GM23338 (cell line): ENCODE measurements around the gene KCNAB2. TPM values are rescaled to one million over a fixed set of nuclear protein-coding genes. Genes with fewer than 3 reads are reported as not detected.

Experiments used
- ATAC-seq: fragments of 200-7000 bp; cut with Tn5 transposase; 3 replicates; pipeline ENCODE4 v1.9.1; 2020
- DNase-seq: peaks from one replicate; pipeline ENCODE4 v3.0.0-alpha.2; 2015; ENCODE audit warnings: low spot score
- H2AFZ ChIP-seq: fragments of 200-600 bp; sonication (generic); 2 replicates; pipeline ENCODE4 v1.8.0; 2016; ENCODE audit warnings: antibody characterized with exemption, mild to moderate bottlenecking, moderate library complexity
- H3F3A ChIP-seq: fragments of 200-600 bp; sonication (generic); replicated peaks from 2 replicates; pipeline ENCODE4 v1.8.0; 2017; ENCODE audit warnings: antibody characterized with exemption, mixed run types, low read depth
- H3K27ac ChIP-seq: fragments of 200-600 bp; sonication (generic); 2 replicates; pipeline ENCODE4 v1.6.1; 2016; ENCODE audit warnings: low read depth
- H3K27me3 ChIP-seq: fragments of 200-600 bp; sonication (generic); 2 replicates; pipeline ENCODE4 v1.8.0; 2016; ENCODE audit warnings: mild to moderate bottlenecking, mixed run types, moderate library complexity; ENCODE audit not compliant: insufficient read depth
- H3K36me3 ChIP-seq: fragments of 200-600 bp; sonication (generic); 2 replicates; pipeline ENCODE4 v1.8.0; 2016; ENCODE audit warnings: mild to moderate bottlenecking; ENCODE audit not compliant: insufficient read depth
- H3K4me1 ChIP-seq: fragments of 200-600 bp; sonication (generic); 2 replicates; pipeline ENCODE4 v1.8.0; 2016; ENCODE audit warnings: mild to moderate bottlenecking, moderate library complexity; ENCODE audit not compliant: insufficient read depth
- H3K4me2 ChIP-seq: fragments of 200-600 bp; sonication (generic); 2 replicates; pipeline ENCODE4 v1.7.1; 2017; ENCODE audit warnings: mixed run types
- H3K4me3 ChIP-seq: fragments of 200-600 bp; sonication (generic); 2 replicates; pipeline ENCODE4 v1.6.1; 2016; ENCODE audit warnings: mixed run types
- H3K79me2 ChIP-seq: fragments of 200-600 bp; sonication (generic); replicated peaks from 2 replicates; pipeline ENCODE4 v1.8.0; 2017; ENCODE audit warnings: mild to moderate bottlenecking; ENCODE audit not compliant: insufficient read depth
- H3K9me2 ChIP-seq: fragments of 200-600 bp; sonication (generic); 2 replicates; pipeline ENCODE4 v1.8.0; 2017; ENCODE audit not compliant: insufficient read depth
- H4K20me1 ChIP-seq: fragments of 200-600 bp; sonication (generic); replicated peaks from 2 replicates; pipeline ENCODE4 v1.8.0; 2017; ENCODE audit warnings: mild to moderate bottlenecking; ENCODE audit not compliant: insufficient read depth
- H3K27ac Mint-ChIP-seq: 2 replicates; pipeline ENCODE4 v1.8.0; 2020; ENCODE audit warnings: inconsistent platforms, mild to moderate bottlenecking, moderate library complexity, mixed read lengths
- H3K27me3 Mint-ChIP-seq: 3 replicates; pipeline ENCODE4 v1.8.0; 2022; ENCODE audit warnings: low read depth, mild to moderate bottlenecking, moderate library complexity, mixed read lengths, inconsistent platforms; ENCODE audit not compliant: insufficient read depth, poor library complexity
- H3K36me3 Mint-ChIP-seq: 3 replicates; pipeline ENCODE4 v1.8.0; 2021; ENCODE audit warnings: low read depth, mild to moderate bottlenecking, inconsistent platforms, moderate library complexity, mixed read lengths
- H3K4me1 Mint-ChIP-seq: 3 replicates; pipeline ENCODE4 v1.8.0; 2020; ENCODE audit warnings: mild to moderate bottlenecking, inconsistent platforms, mixed read lengths
- H3K4me3 Mint-ChIP-seq: 3 replicates; pipeline ENCODE4 v1.8.0; 2021; ENCODE audit warnings: moderate library complexity, mild to moderate bottlenecking, inconsistent platforms, mixed read lengths
- H3K9me3 Mint-ChIP-seq: 3 replicates; pipeline ENCODE4 v1.8.0; 2020; ENCODE audit warnings: moderate library complexity, mild to moderate bottlenecking, inconsistent platforms, mixed read lengths
- CREB1 ChIP-seq: fragments of 250-450 bp; sonication (Bioruptor Pico); IDR thresholded peaks from 2 replicates; pipeline ENCODE4 v1.5.0; 2020; ENCODE audit warnings: low read depth, mild to moderate bottlenecking, moderate library complexity
- CTCF ChIP-seq, 2 experiments: fragments of 200-600 bp in 1 of 2; sonication (generic) in 1 of 2; conservative IDR thresholded peaks; 2 replicates each; pipeline versions ENCODE4 v1.5.1 to v1.6.1; 2016 to 2017; ENCODE audit warnings: antibody characterized with exemption in 2 of 2, low read depth in 2 of 2, mild to moderate bottlenecking in 2 of 2, moderate library complexity in 1 of 2
- ETS1 ChIP-seq: IDR thresholded peaks from 2 replicates; pipeline ENCODE4 v1.6.1; 2016; ENCODE audit warnings: antibody characterized with exemption
- EZH2 ChIP-seq: fragments of 200-600 bp; sonication (generic); IDR thresholded peaks from one replicate; pipeline ENCODE4 v1.8.0; 2017; ENCODE audit warnings: antibody characterized with exemption, mild to moderate bottlenecking, low read depth; ENCODE audit not compliant: unreplicated experiment
- EZH2phosphoT487 ChIP-seq: fragments of 200-600 bp; sonication (generic); IDR thresholded peaks from one replicate; pipeline ENCODE4 v1.8.1; 2018; ENCODE audit warnings: antibody characterized with exemption; ENCODE audit not compliant: unreplicated experiment
- JUNB ChIP-seq: IDR thresholded peaks from one replicate; pipeline ENCODE4 v1.6.1; 2016; ENCODE audit warnings: antibody characterized with exemption; ENCODE audit not compliant: unreplicated experiment
- NANOG ChIP-seq: IDR thresholded peaks from 2 replicates; pipeline ENCODE4 v1.6.1; 2016; ENCODE audit warnings: antibody characterized with exemption, borderline replicate concordance
- POLR2AphosphoS5 ChIP-seq: IDR thresholded peaks from 2 replicates; pipeline ENCODE4 v1.6.1; 2016; ENCODE audit warnings: antibody characterized with exemption, low read depth
- REST ChIP-seq: IDR thresholded peaks from one replicate; pipeline ENCODE4 v1.6.1; 2018; ENCODE audit warnings: antibody characterized with exemption; ENCODE audit not compliant: unreplicated experiment
- STAT1 ChIP-seq: IDR thresholded peaks from one replicate; pipeline ENCODE4 v1.6.1; 2016; ENCODE audit warnings: antibody characterized with exemption; ENCODE audit not compliant: unreplicated experiment
- ZNF114 ChIP-seq: fragments of 250-450 bp; sonication (Bioruptor Pico); IDR thresholded peaks from 2 replicates; pipeline ENCODE4 v1.5.0; 2020; ENCODE audit warnings: mild to moderate bottlenecking, moderate library complexity
- ZNF331 ChIP-seq: fragments of 250-450 bp; sonication (Bioruptor Pico); IDR thresholded peaks from 2 replicates; pipeline ENCODE4 v1.5.0; 2020; ENCODE audit warnings: low read depth, mild to moderate bottlenecking, moderate library complexity
- ZNF462 ChIP-seq: fragments of 250-450 bp; sonication (Bioruptor Pico); IDR thresholded peaks from 2 replicates; pipeline ENCODE4 v1.5.0; 2020; ENCODE audit warnings: mild to moderate bottlenecking, moderate library complexity
- polyA plus RNA-seq: library from polyadenylated mRNA; unstranded; fragments of >200 nt; fragmentation: Nextera tagmentation; extraction: Ambion mirVana; gene quantifications from 2 replicates; pipeline ENCODE4 v1.2.1, GENCODE V29; 2016
- total RNA-seq: library from RNA; depleted of rRNA; stranded (reverse); fragments of >200 nt; shearing (Covaris generic); gene quantifications from 2 replicates; pipeline ENCODE4 v1.2.3, GENCODE V29; 2014

The KCNAB2 gene
- total and polyA plus RNA-seq, 2 experiments from 2014 or later = 3.0 to 3.7 TPM

- TF ChIP-seq ETS1 = no peak
Measured at GRCh38 chr1:6088956-6089355, 43.3 kb downstream of the KCNAB2 start (continued).

GRCh38 chr1:6090288-6090687, 44.6 kb downstream of the KCNAB2 start:
- Histone ChIP-seq H3K9me2 (no peaks in the 10 kb centered on the region), H3K27me3 (no peaks in the 10 kb centered on the region), H3K27ac (no peak overlapping the region), H3K36me3 (no peaks in the 10 kb centered on the region), H3K4me3 (no peak overlapping the region), H3F3A (no peaks in the 10 kb centered on the region), H3K79me2 (no peaks in the 10 kb centered on the region), H3K4me2 (no peak overlapping the region), H3K4me1 (no peaks in the 10 kb centered on the region), H2AFZ (no peak overlapping the region), H4K20me1 (no peaks in the 10 kb centered on the region)
- no peaks in the 10 kb centered on the region for H3K27me3 Mint-ChIP-seq
- H3K9me3 Mint-ChIP-seq = no peaks in the 10 kb centered on the region
- H3K4me1 Mint-ChIP-seq = no peaks in the 10 kb centered on the region; the same call in 2 of the 3 replicates
- H3K27ac Mint-ChIP-seq = no peak overlapping the region
- DNase-seq = no peak
- ATAC-seq = no peak
- H3K36me3 Mint-ChIP-seq = no peaks in the 10 kb centered on the region
- no peak overlapping the region for H3K4me3 Mint-ChIP-seq
- no peak for TF ChIP-seq REST
- no peak for TF ChIP-seq EZH2phosphoT487
- no peak for TF ChIP-seq POLR2AphosphoS5
- TF ChIP-seq STAT1 = no peak
- no peak for TF ChIP-seq JUNB
- no peak for TF ChIP-seq CTCF (conservative IDR thresholded peaks at IDR 0.05; ENCODE audit: low read depth in 2 of 2)
- TF ChIP-seq ZNF114 (CRISPR knock-in tag) = no peak
- TF ChIP-seq ZNF331 (CRISPR knock-in tag) = no peak
- TF ChIP-seq CREB1 (CRISPR knock-in tag) = no peak
- TF ChIP-seq EZH2 = no peak
- TF ChIP-seq ZNF462 (CRISPR knock-in tag) = no peak
- no peak for TF ChIP-seq NANOG
